Activated naive CD4-positive, alpha-beta T cell treated with anti-CD3 and anti-CD28 coated beads, Interleukin-2, amount 10 ng/mL, durations not matched to agents 7 days and 5 days (primary cell): Measurements from ENCODE around the gene FBLIM1.

ENCODE experiments used
- CTCF ChIA-PET: fragments of 350-600 bp; sonication (Branson Sonifier 250); formaldehyde crosslinking; loops from one replicate; lab custom pipeline; 2021; ENCODE audit warnings: antibody characterized with exemption; lab: Charles Lee
- DNase-seq: peaks from one replicate; pipeline ENCODE4 v3.0.0-alpha.2; 2020
- H3K27ac Mint-ChIP-seq: one replicate; pipeline ENCODE4 v1.8.0; 2021; ENCODE audit warnings: mild to moderate bottlenecking, moderate library complexity, mixed read lengths
- H3K27me3 Mint-ChIP-seq: one replicate; pipeline ENCODE4 v1.8.0; 2021; ENCODE audit warnings: mild to moderate bottlenecking, mixed read lengths
- H3K36me3 Mint-ChIP-seq: one replicate; pipeline ENCODE4 v1.8.0; 2021; ENCODE audit warnings: mixed read lengths
- H3K4me1 Mint-ChIP-seq: one replicate; pipeline ENCODE4 v1.8.0; 2021; ENCODE audit warnings: mixed read lengths
- H3K4me3 Mint-ChIP-seq: one replicate; pipeline ENCODE4 v1.8.0; 2021; ENCODE audit warnings: mild to moderate bottlenecking, moderate library complexity, mixed read lengths
- H3K9me3 Mint-ChIP-seq: one replicate; pipeline ENCODE4 v1.8.0; 2021; ENCODE audit warnings: mixed read lengths

FBLIM1 gene

GRCh38 chr1:15835741-15836510, 77.3 kb downstream of the FBLIM1 start:
- Mint-ChIP-seq H3K4me1 (peaks cover 32% of the 10 kb centered on the region), H3K36me3 (peaks cover 5% of the 10 kb centered on the region), H3K9me3 (no peaks in the 10 kb centered on the region), H3K27ac (peak overlapping the region; percentile 98), H3K27me3 (peaks cover 11% of the 10 kb centered on the region), H3K4me3 (peak overlapping the region; percentile 85)
- DNase-seq = peak; percentile 99
- CTCF ChIA-PET = interaction anchor here (0.7 kb wide), 1 partner anchor 20 kb away, joined by 3 read pairs; no protein-coding TSS in a partner anchor
